GM19397 (cell line): ENCODE results near the gene POLR2B.
"Not testable (repeated sequence)": the region's sequence is repeated elsewhere in the genome, so short reads cannot be mapped to it uniquely, and the experiment has no call there.

Experiments
- ATAC-seq: cut with Tn5 transposase; IDR thresholded peaks from one replicate; pipeline ENCODE4 v1.9.1; 2021; ENCODE audit warnings: mild to moderate bottlenecking, moderate library complexity; ENCODE audit not compliant: unreplicated experiment

The POLR2B gene

DNA sequence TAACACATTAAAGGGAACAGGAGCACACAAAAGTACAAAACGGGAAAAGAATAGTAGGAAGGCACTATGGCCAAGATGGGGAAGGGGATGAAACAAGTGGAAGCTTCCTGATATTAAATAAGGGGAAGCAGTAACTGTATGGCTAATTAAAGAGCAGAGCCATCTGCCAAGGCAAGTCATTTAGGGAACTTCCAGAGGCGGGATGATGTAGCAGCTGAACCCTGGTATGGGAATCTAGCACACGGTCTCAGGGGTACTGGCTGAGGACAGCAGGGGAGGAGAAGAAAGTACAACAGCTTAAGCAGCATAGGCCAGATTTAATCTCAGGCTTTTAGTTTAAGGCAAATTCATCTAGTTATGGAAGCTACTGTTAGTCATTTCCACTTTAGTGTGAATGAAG lies 72.4 kb downstream of the POLR2B start:
- ATAC-seq: no peak

DNA sequence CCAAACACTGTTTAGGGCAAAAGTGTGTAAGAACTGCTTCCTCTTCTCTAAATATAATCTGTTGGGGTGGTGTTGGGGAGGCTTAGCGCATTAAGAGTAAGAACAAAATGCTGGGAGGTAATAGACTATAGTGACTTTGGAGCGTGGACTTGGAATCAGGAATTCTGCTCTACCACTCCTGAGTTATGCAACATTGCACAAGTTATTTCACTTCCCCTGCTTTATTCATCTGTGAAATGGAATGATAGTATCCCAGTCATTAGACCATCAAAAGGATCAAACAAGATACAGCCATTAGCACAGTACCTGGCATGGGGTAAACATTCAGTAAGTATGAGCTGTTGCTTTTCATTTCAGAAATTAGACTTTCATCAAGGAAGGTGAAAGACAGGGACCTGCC lies 72.8 kb downstream of the POLR2B start:
- ATAC-seq: no peak

DNA sequence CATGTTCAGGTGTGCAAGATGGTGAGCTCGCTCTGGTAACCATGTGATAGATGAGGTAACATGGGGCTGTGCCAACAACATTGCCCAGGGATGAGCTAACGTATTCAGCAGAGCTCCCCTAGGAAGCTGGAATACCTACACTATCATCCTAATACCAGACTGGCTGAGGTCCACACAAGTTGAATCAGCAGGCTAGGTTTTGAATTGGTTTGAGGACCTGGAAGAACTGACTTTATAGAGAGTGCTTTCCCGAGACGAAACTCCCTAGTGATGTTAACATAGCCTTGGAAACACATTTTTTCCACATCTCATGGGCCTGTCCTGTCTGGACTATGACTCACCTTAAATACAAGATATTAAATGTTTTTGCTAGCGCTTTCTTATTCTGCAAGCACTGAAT lies 74.8 kb downstream of the POLR2B start:
- no peak for ATAC-seq

DNA sequence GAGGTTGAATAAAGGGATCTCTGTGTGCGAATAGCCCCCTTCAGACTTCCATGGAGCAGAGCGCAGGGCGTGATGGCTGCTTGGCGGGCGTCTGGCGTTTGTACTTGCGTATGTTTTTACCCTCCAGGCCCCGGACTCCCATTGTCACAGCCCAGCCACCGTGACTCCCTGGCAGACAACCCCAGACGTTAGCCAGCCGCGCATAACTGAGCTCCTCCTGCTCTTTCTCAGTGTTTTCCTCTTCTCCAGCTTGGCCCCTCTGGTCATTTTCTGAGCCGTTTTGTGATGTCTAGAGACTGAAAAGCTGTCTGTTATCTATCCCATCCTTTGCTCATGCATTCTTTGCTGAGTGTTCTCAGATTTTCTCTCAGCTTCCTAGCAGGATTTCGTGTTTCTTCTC lies 77.2 kb downstream of the POLR2B start:
- ATAC-seq: no peak

DNA sequence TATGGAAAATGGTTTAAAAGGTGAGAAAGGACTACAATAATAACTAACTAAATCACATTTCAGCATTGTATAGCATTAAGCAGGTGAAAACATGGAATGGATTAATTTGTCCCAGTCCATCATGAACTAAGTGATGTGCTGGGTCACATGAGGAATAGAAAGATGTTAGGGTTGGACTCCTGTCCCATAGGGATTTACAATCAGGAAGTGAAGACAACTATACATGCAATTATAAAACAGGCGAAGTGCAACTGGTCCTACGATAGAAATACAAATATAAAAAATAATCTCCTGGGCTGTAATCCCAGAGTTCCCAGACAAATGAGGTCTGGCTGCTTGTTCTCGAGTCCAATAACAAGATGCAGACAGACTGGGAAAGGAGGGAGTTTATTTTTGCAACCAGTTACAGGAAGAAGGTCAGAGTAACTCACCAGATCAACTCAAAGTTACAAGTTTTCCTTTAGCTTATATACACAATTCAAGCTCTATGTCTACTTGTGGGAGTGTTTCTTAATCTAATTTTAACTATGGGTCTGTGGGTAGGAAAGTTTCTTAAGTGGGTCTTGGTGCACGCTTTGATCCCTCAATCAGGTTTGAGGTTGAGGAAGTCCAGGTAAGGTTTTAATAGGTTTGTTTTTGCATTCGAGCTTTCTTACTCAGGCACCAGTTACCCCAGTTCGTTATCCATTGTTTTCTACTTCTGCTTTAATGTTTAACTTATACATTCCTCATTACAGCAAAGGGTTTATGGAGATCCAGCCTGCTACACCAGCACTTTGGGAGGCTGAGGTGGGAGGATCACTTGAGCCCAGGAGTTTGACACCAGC lies 81.4 kb downstream of the POLR2B start:
- ATAC-seq: no peak

DNA sequence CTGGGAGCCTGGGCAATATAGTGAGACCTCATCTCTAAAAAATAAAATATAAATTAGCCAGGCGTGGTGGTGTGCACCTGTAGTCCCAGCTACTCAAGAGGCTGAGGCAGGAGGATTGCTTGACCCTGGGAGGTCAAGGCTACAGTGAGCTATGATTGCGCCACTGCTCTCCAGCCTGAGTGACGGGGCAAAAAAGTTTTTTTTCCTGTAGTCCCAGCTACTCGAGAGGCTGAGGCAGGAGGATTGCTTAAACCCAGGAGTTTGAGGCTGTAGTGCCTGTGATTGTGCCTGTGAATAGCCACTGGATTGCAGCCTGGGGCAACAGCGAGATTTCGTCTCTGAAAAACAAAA lies 82.0 kb downstream of the POLR2B start:
- not testable (repeated sequence) for ATAC-seq

DNA sequence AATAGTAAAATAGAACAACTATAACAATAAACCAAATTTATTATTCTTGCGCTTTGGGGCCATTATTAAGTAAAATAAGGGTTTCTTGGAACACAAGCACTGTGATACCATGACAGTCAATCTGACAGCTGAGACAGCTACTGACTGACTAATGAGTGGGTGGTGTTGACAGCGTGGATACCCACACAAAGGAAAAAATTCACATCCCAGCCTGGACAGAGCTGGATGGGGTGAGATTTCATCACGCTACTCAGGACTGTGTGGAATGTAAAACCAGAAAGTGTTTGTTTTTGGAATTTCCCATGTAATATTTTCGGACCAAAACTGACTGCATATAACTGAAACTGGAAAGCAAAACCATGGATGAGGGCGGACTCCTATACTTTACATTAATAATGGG lies 82.7 kb downstream of the POLR2B start:
- no peak for ATAC-seq

DNA sequence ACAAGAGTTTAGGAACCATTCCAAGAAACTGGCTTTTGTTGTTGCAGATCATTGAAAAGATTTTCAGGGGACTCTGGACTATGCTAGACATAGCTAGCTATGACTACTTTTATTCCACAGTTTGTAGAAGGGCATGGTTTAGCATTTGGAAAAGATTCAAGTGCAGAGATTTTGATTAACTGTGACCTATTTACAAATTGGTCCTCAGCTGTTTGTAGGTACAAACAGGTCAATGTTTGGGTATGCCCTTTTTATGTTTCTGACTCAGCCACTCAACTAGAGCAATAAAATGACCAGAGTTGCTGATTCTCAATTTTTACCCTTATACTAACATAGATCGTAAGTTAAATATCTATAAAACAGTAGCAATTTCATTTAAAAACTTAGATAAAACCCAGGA lies 84.8 kb downstream of the POLR2B start:
- ATAC-seq: no peak

DNA sequence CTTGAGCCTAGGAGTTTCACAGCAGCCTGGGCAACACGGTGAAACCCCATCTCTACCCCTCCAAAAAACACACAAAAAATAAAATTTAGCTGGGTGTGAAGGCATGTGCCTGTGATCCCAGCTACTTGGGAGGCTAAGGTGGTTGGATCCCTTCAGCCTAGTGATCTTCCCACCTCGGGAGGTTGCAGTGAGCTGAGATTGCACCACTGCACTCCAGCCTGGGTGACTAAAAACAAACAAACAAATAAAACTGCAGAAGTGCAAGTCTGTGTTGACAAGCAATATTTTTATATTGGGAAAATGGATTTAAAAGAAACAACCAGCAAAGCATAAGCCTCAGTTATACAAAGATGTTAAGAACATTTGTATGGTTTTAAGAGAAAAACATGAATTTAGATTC lies 85.4 kb downstream of the POLR2B start:
- no peak for ATAC-seq

DNA sequence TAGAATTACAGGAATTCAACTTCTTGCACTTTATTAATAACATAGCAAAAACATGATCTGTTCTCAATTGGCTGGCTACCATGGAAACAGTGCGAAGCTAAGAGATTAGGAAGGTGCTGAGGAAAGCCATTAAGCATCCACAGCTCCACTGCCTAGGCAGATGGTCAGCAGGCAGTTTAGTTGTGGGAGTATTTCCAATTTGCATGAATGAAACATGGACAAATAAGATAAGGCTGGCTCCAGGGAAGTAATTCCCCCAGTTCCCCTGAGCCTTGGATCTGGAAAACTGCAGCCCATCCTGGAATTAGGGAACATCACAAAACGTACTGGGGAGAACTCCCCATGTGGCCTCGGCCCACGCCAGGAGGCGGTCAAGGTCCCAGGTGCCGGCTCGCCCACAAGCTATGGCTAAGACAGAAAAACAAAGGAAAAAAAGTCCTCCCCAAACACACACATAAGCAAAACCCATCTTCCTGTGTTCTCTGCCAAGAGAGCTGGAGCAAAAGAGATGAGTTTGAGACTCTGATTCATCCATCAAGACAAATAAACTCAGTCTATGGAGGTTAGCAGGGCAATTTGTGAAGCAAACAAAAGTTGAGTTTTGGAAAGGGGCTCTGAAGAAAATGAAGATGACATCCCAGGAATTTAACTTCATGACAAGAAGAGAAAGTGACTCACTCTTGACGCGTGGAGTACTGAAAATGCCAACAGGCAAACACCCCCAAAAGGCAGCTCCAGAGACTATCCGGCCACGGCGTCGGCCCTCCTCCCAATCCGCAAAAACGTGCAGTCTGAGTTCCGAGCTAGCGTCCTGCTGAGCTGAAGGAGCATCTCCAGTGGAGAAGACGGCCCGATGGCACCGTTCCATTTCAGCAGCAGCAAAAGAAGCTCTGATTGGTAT lies 86.4 kb downstream of the POLR2B start:
- no peak for ATAC-seq

DNA sequence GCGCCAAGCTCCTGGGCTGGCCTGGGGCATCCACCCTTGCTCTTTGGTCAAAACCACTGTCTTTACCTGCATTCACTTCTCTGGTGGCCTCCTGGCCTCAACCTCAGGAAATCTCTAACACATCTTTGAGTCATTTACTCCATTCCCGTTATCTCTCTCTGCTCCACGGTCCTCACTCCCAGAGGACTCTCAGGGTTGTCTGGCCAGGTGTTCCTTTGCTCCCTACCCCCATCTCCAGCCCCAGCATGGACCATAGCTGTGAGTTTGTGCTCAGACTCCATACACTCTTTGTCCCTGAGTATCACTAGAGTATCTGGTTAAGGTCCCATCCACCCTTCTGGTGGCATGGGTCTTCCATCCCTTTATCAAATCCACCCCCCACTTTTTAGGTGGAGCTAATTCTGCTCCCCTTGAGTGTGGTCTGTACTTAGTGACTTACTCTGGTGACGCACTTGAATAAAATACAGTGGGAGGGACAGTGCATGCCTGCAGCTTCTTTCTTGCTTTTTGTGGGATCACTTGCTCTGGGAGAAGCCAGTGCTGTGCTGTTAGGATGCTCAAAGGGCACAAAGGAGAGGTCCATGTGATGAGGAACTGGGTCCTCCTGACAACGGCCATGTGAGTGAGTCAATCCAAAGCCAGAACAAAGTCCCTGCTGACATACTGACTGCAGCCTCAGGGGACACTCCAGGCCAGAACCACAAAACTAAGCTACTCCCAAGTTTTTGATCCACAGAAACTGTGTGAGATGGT lies 87.2 kb downstream of the POLR2B start:
- no peak for ATAC-seq

DNA sequence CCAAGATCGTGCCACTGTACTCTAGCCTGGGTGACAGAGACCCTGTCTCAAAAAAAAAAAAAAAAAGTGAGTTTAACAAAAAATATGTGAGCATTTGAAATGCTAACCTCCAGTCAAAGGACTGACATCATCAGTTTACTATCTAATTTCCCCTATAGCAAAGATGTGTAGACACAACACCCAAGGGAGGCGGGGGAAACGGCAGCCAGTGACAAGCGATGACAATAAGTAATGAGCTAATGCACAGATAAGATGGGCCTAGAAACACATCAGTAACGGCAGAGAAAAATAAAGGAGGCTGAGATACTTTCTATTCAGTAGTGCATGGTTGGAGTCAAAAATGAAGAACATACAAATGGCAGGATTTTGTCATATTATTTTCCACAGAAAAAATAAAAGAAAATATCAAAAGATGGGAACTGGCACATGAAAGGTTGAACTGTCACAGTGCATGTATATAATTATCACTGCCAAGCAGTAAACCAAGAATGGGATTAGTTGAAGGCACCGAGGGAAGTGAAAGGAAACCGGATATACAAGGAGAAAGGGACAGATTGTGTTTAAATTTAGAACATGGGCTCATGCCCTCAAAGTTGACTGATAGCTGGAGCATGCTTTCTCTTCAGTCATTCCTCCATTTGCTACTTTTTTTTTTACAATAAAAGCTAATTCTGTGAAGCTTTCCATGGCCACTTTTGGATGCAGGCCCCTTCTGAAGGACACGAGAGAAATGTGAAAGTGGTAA lies 89.7 kb downstream of the POLR2B start:
- no peak for ATAC-seq

DNA sequence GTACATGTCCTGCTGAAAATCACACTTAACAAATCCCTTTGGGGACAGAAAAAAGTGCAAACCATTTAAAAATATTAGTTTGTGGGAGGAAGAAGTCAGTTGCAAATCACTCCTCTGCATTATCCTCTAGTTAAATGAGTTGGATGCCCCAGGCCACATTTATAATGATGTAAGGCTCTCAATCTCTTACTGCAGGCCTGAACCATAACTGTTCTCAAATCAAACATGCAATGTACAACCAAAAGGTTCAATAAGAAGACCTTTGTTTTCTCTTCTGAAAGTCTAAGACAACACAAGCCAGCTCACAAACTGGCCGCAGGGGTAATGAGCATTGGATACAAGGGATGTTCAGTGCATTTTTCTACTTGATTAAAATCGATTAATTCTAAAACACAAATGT lies 91.8 kb downstream of the POLR2B start:
- ATAC-seq: no peak

DNA sequence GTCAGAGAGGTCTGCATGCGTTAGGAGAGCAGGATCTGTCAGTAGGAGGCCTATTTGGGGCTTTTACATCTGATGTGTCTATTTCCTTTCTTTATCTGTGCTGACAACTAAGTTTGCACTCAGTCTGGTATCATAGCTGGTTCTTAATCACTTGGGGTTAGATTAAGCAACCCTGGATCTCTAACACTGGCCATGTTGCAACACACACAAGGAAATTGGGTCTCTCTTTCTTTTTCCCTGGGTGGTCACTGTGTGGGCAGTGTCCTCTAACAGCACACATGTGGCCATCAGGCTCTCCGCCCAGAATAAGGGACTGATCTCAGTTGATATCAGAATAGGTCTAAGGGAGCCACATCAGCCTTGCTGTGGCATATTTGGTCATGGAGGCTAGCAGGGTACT lies 92.6 kb downstream of the POLR2B start:
- no peak for ATAC-seq

DNA sequence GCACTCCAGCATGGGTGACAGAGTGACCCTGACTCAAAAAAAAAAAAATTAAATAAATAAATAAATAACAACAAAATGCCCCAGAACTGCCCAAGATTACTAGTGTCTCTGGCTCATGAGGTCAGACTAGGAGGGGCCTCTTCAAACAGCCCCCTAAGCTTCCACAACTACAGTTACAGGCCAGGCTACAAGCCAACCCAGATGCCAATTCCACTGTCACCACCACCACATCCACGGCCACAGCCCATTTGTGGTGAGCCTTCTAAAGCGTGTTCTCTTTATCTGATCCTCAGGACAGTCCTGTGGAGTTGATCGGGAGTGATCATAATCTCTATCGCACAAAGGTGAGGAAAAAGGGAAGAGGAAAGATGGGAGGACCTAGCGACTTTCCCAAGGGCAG lies 94.9 kb downstream of the POLR2B start:
- no peak for ATAC-seq

DNA sequence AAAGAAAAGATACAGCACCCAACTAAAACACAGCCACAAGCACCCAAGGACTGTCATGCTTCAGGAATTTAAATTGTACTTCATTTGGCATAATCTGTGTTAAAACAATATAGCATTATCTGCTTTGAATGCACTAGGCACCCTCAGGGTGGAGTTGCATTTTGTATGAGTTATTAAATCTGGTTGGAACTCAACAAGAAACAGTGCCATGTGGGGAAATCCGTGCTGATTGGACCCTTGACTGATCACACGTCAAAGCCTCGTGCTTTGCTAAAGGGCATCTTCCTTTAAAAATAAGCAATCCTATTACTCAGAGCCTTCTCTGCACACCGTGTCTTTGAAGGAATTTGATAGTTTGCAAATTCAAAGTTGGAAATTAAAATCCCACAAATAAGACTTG lies 96.0 kb downstream of the POLR2B start:
- ATAC-seq: no peak

DNA sequence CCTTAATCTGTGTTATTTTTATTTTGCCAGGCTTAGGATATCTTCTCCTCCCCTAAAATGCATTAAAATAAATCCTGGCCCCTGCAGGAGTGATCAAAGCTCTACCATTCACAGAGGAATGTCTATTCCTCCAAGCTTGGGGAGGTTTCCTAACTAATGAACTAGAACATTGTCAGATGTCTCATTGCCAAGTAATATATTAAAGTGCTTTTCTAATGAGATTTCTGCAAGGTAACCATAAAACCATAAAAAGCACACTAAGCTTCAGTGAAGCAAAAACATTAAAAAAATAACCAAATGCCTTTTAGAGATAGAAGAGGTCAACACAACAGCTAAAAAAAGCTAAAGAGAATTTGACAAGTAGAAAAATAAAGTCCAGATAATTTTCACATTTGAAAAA lies 96.7 kb downstream of the POLR2B start:
- ATAC-seq: no peak

DNA sequence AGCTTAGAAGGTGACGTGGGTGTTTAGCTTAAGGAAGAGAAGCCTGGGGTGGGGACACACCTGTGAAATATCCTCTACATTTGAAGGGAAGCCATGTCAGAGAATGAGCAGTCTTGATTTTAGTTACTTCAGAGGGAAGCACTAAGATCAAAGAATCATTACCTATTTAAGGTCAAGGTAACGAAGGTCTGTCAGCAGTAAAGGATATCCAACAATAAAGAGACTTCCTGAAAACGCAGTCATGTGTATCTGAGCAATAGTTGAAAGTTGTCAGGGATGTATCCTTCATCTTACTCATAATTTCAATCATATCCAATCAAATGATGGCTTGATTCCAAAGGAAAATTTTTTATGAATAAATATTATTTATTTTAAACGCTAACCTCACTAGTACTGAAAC lies 98.0 kb downstream of the POLR2B start:
- ATAC-seq: no peak

DNA sequence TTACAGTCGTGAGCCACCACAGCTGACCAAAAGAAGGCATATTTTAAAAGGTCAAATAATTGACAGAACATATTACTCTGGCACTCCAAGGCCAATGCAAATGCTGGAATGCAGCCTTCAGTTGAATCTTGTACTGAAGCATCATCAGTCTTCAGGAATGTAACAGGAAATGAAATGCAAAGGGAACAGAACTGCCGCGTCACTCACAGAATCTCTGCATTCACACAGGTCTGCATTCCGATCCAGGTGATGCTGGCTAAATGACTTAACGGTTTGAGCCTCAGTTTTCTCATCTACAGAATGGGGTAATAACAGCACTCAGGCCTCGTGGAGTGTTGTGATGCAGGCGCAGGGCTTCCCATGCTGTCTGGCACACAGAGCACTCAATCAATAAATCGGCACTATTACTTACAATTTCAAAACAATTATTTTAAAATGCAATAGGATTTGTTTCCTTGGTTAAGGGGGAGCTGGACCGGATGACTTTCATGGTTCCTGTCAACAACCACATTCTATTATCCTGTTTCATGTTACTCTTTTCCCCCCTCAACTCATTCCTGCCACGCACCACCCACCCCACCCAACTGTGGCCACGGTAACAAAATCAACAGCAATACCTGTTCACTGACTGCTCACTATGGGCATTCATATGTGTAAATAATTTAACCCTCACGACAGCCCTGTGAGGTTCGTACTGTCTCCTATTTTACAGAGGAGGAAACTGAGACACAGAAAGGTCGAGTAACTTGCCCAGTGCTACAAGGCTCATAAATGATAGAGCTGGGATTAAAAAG lies 99.1 kb downstream of the POLR2B start:
- no peak for ATAC-seq
